HepG2 (cell line): ENCODE results near the gene ZBTB17. TPM values are rescaled to one million over a fixed set of nuclear protein-coding genes. Genes with fewer than 3 reads are reported as not detected.

ENCODE experiments used
- ARNTL ChIP-seq: sonication (generic); formaldehyde crosslinking; IDR thresholded peaks from 2 replicates; pipeline ENCODE4 v1.4.0; 2020; ENCODE audit warnings: mild to moderate bottlenecking, missing genetic modification reagents
- ISX ChIP-seq: sonication (generic); formaldehyde crosslinking; conservative IDR thresholded peaks from 2 replicates; pipeline ENCODE4 v1.5.0; 2020; ENCODE audit warnings: missing genetic modification reagents
- RFX3 ChIP-seq: IDR thresholded peaks from 2 replicates; pipeline ENCODE4 v1.6.1; 2016; ENCODE audit warnings: missing biosample characterization, missing genetic modification reagents
- SMAD1 ChIP-seq: sonication (generic); formaldehyde crosslinking; IDR thresholded peaks from 2 replicates; pipeline ENCODE4 v1.4.0; 2020; ENCODE audit warnings: missing genetic modification reagents, low read depth, mild to moderate bottlenecking, borderline replicate concordance
- TFDP2 ChIP-seq: sonication (generic); formaldehyde crosslinking; IDR thresholded peaks from 2 replicates; pipeline ENCODE4 v1.4.0; 2020; ENCODE audit warnings: missing genetic modification reagents
- ZBTB2 ChIP-seq: sonication (generic); formaldehyde crosslinking; IDR thresholded peaks from 2 replicates; pipeline ENCODE4 v1.8.0; 2022; ENCODE audit warnings: low read depth, missing genetic modification reagents
- ZNF121 ChIP-seq: sonication (generic); formaldehyde crosslinking; IDR thresholded peaks from 2 replicates; pipeline ENCODE4 v1.5.0; 2020; ENCODE audit warnings: mild to moderate bottlenecking, missing genetic modification reagents
- ZNF513 ChIP-seq: sonication (generic); formaldehyde crosslinking; conservative IDR thresholded peaks from 2 replicates; pipeline ENCODE4 v1.5.0; 2020; ENCODE audit warnings: missing genetic modification reagents
- ZNF530 ChIP-seq: sonication (generic); formaldehyde crosslinking; IDR thresholded peaks from 2 replicates; pipeline ENCODE4 v1.5.0; 2020; ENCODE audit warnings: low read depth, mild to moderate bottlenecking, missing genetic modification reagents
- ZNF616 ChIP-seq: sonication (generic); formaldehyde crosslinking; IDR thresholded peaks from 2 replicates; pipeline ENCODE4 v1.5.0; 2020; ENCODE audit warnings: low read depth, mild to moderate bottlenecking, missing genetic modification reagents
- ZNF646 ChIP-seq: sonication (generic); formaldehyde crosslinking; IDR thresholded peaks from 2 replicates; pipeline ENCODE4 v1.9.0; 2021; ENCODE audit warnings: mild to moderate bottlenecking, missing genetic modification reagents
- ZSCAN9 ChIP-seq: IDR thresholded peaks from 2 replicates; pipeline ENCODE4 v1.6.1; 2016; ENCODE audit warnings: borderline replicate concordance
- polyA plus RNA-seq, 8 experiments: library from polyadenylated mRNA; depleted of rRNA in 3 of 8; stranded (reverse) in 7 of 8; unstranded in 1 of 8; fragments of >200 nt; fragmentation: Illumina TruSeq in 4 of 8; extraction: Trizol in 4 of 8; gene quantifications; 2 replicates each; pipeline versions ENCODE4 v1.2.1 to v1.2.3, GENCODE V29; 2011 to 2016; ENCODE audit warnings: low read depth in 4 of 8, missing spikeins in 1 of 8, mixed read lengths in 1 of 8; ENCODE audit not compliant: insufficient read depth in 1 of 8
- total RNA-seq, 5 experiments: library from RNA; depleted of rRNA; stranded (reverse); fragments of >200 nt; fragmentation: Illumina TruSeq; extraction: Trizol; gene quantifications; 2 replicates each; pipeline ENCODE4 v1.2.3, GENCODE V29; 2016; ENCODE audit warnings: low read depth in 1 of 5
- TF ChIP-seq, protein P1 (sequence below): sonication (generic); formaldehyde crosslinking; IDR thresholded peaks from 2 replicates; pipeline ENCODE4 v1.4.0; 2020; ENCODE audit warnings: mild to moderate bottlenecking, missing genetic modification reagents

Gene ZBTB17
- total and polyA plus RNA-seq, 2 of the 13 experiments (the other 11 are each of a cell fraction or from before 2014, with no cell fraction given) = 16.7 to 17.0 TPM

DNA sequence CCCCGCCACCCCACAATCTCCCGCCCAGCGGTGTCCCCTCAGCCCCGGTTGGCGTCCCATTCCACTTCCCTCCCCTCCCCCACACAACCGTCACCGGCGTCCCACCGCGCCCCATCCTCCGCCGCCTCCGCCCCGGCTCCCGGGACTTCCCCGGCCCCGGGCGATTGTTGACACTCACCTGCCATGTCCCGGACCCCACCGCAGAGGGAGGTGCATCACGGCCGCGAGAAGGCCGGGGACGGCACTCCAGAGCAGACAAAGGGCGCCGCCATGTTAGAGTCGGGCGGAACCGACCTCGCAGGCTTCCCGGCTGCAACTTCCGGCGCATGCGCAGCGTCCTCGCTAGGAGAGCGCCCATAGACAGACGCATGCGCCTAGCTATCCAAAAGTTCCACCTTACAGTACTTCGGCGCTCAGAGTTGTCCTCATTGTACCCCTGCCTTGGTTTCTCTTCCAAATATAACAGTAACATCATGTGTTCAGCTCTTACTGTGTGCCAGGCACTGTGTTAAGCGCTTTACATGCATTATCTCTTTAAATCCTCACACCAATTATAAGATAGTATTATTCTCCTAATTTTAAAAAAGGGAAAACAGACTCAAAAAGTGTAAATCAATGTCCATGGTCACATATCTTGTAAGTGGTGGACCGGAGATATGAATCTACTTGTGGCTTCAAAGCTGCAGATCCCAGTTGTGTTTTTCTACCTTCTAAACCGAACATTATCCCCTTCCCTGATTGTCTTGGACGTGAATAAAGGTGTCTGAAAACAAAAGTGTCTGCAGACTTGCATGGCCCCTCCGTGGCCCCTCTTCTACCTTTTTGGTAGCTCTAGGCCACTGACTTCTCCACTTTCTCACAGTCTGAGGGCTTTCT is at the start of gene ZBTB17 (continued):
- TF ChIP-seq, protein P1, sequence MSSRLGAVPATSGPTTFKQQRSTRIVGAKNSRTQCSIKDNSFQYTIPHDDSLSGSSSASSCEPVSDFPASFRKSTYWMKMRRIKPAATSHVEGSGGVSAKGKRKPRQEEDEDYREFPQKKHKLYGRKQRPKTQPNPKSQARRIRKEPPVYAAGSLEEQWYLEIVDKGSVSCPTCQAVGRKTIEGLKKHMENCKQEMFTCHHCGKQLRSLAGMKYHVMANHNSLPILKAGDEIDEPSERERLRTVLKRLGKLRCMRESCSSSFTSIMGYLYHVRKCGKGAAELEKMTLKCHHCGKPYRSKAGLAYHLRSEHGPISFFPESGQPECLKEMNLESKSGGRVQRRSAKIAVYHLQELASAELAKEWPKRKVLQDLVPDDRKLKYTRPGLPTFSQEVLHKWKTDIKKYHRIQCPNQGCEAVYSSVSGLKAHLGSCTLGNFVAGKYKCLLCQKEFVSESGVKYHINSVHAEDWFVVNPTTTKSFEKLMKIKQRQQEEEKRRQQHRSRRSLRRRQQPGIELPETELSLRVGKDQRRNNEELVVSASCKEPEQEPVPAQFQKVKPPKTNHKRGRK = no peak
- TF ChIP-seq ISX (CRISPR knock-in tag) (no peak), SMAD1 (CRISPR knock-in tag) (no peak), ZNF530 (no peak), ZNF121 (CRISPR knock-in tag) (no peak), ZNF616 (CRISPR knock-in tag) (no peak), ARNTL (no peak), ZNF513 (CRISPR knock-in tag) (no peak; the same call in 1 of the 2 replicates), ZBTB2 (CRISPR knock-in tag) (no peak; the same call in 1 of the 2 replicates), ZNF646 (no peak), ZSCAN9 (CRISPR knock-in tag) (no peak; the same call in 1 of the 2 replicates), TFDP2 (no peak; the same call in 1 of the 2 replicates), RFX3 (CRISPR knock-in tag) (no peak)
